HepG2 (cell line): ENCODE results near the gene PEAR1. TPM values are rescaled to one million over a fixed set of nuclear protein-coding genes. Genes with fewer than 3 reads are reported as not detected.

Source experiments
- ATAC-seq: fragments of 200-7000 bp; cut with Tn5 transposase; 3 replicates; pipeline ENCODE4 v1.9.1; 2020; ENCODE audit warnings: mild to moderate bottlenecking, moderate library complexity
- BruUV-seq: library from RNA; stranded (reverse); fragments of 400-500 nt; replicated peaks from 2 replicates; lab custom pipeline; 2021; lab: Mats Ljungman, UMichigan
- CTCF ChIA-PET: fragments of 300-600 bp; formaldehyde crosslinking; extraction: SDS; loops from one replicate; lab custom pipeline; 2021; ENCODE audit warnings: low total read pairs, inconsistent platforms, low intra/inter-chr PET ratio; lab: Yijun Ruan, JAX
- POLR2A ChIA-PET: fragments of 350-600 bp; sonication (Branson Sonifier 250); formaldehyde crosslinking; loops from one replicate; lab custom pipeline; 2020; ENCODE audit warnings: antibody characterized with exemption, inconsistent platforms; lab: Yijun Ruan, JAX
- DNase-seq: peaks from one replicate; pipeline ENCODE4 v3.0.0-alpha.2; 2015; ENCODE audit warnings: low spot score
- FAIRE-seq: peaks from 3 replicates; lab custom pipeline; 2011; peaks lifted over from hg19 to GRCh38; lab: Jason Lieb, UNC
- H2AFZ ChIP-seq: one replicate; pipeline ENCODE4 v1.6.1; 2011; ENCODE audit warnings: low read length, inconsistent platforms
- H3K27ac ChIP-seq: fragments of 300-600 bp; 3 replicates; pipeline ENCODE4 v1.8.0; 2011; ENCODE audit warnings: mixed run types, mild to moderate bottlenecking, mixed read lengths, low read length, inconsistent platforms; ENCODE audit not compliant: insufficient read depth; ENCODE audit errors: extremely low read length
- H3K27me3 ChIP-seq, 2 experiments: fragments of 200-600 bp in 1 of 2; 2 replicates in 1 of 2; 3 replicates in 1 of 2; pipeline versions ENCODE4 v1.6.0 to v1.8.0; 2011; ENCODE audit warnings: low read length in 2 of 2, mild to moderate bottlenecking in 2 of 2, moderate library complexity in 2 of 2, inconsistent platforms in 1 of 2; ENCODE audit not compliant: insufficient read depth in 2 of 2, control insufficient read depth in 1 of 2
- H3K36me3 ChIP-seq, 2 experiments: fragments of 200-600 bp in 1 of 2; replicated peaks in 1 of 2; 2 replicates in 1 of 2; 3 replicates in 1 of 2; pipeline versions ENCODE4 v1.5.1 to v1.8.0; 2011; ENCODE audit warnings: low read length in 2 of 2, inconsistent platforms in 1 of 2; ENCODE audit not compliant: insufficient read depth in 2 of 2, control insufficient read depth in 1 of 2
- H3K4me1 ChIP-seq: 2 replicates; pipeline ENCODE4 v1.5.1; 2012; ENCODE audit warnings: low read length, inconsistent platforms; ENCODE audit not compliant: insufficient read depth
- H3K4me2 ChIP-seq: 2 replicates; pipeline ENCODE4 v1.6.0; 2011; ENCODE audit warnings: low read depth, low read length, inconsistent platforms
- H3K4me3 ChIP-seq, 3 experiments: fragments of 200-600 bp in 1 of 3; sonication (generic), shearing (Covaris generic) in 1 of 3; replicated peaks in 1 of 3; 2 replicates each; pipeline ENCODE4 v1.5.1; 2011 to 2016; ENCODE audit warnings: low read length in 3 of 3, inconsistent platforms in 2 of 3, low read depth in 2 of 3, mild to moderate bottlenecking in 2 of 3, control low read depth in 1 of 3, mixed read lengths in 1 of 3; ENCODE audit not compliant: insufficient read depth in 1 of 3
- H3K79me2 ChIP-seq: one replicate; pipeline ENCODE4 v1.6.1; 2011; ENCODE audit warnings: low read length, inconsistent platforms; ENCODE audit not compliant: insufficient read depth
- H3K9ac ChIP-seq: 2 replicates; pipeline ENCODE4 v1.6.0; 2011; ENCODE audit warnings: mild to moderate bottlenecking, low read depth, low read length, inconsistent platforms; ENCODE audit not compliant: insufficient read depth
- H3K9me3 ChIP-seq: 2 replicates; pipeline ENCODE4 v1.5.1; 2012; ENCODE audit warnings: mild to moderate bottlenecking, low read length
- H4K20me1 ChIP-seq: 2 replicates; pipeline ENCODE4 v1.6.0; 2011; ENCODE audit warnings: inconsistent platforms, mild to moderate bottlenecking, low read length, moderate library complexity; ENCODE audit not compliant: insufficient read depth
- AGO2 ChIP-seq: fragments of 200-400 bp; formaldehyde crosslinking; optimal IDR thresholded peaks from 2 replicates; pipeline ENCODE3; 2017; ENCODE audit warnings: mild to moderate bottlenecking, low read depth, low read length, moderate library complexity
- BORCS8-MEF2B ChIP-seq: sonication (generic); formaldehyde crosslinking; IDR thresholded peaks from 2 replicates; pipeline ENCODE4 v1.8.0; 2022; ENCODE audit warnings: mild to moderate bottlenecking, missing genetic modification reagents
- FOXP1 ChIP-seq, 2 experiments: fragments of 450-650 bp in 1 of 2; IDR thresholded peaks; 2 replicates each; pipeline ENCODE4 v1.6.1; 2017 to 2018; ENCODE audit warnings: antibody characterized with exemption in 1 of 2
- HOXD1 ChIP-seq: sonication (generic); formaldehyde crosslinking; IDR thresholded peaks from 2 replicates; pipeline ENCODE4 v1.5.0; 2020; ENCODE audit warnings: missing genetic modification reagents
- KLF13 ChIP-seq: sonication (generic); formaldehyde crosslinking; IDR thresholded peaks from 2 replicates; pipeline ENCODE4 v1.4.0; 2020; ENCODE audit warnings: mild to moderate bottlenecking, missing genetic modification reagents
- MAFK ChIP-seq, 2 experiments: IDR thresholded peaks in 1 of 2; conservative IDR thresholded peaks in 1 of 2; 2 replicates each; pipeline ENCODE4 v1.6.1; 2011; ENCODE audit warnings: improper control_type of control experiment in 2 of 2, low read length in 2 of 2
- MBD4 ChIP-seq: IDR thresholded peaks from 2 replicates; pipeline ENCODE4 v1.6.1; 2012; ENCODE audit warnings: low read length, inconsistent platforms, borderline replicate concordance
- ZBTB38 ChIP-seq: sonication (generic); formaldehyde crosslinking; IDR thresholded peaks from 2 replicates; pipeline ENCODE4 v1.5.1; 2020; ENCODE audit warnings: mild to moderate bottlenecking, missing genetic modification reagents
- ZSCAN22 ChIP-seq: sonication (generic); formaldehyde crosslinking; IDR thresholded peaks from 2 replicates; pipeline ENCODE4 v1.4.0; 2020; ENCODE audit warnings: mild to moderate bottlenecking, missing genetic modification reagents
- WGBS: methylation state at CpG from one replicate; pipeline ENCODE4 v1.1.6; 2017; ENCODE audit warnings: low lambda C conversion rate; 5-methylcytosine and 5-hydroxymethylcytosine counted together
- in situ Hi-C: cut with HindIII; loops from 2 replicates; pipeline ENCODE4 v1.10.0; 2017; ENCODE audit warnings: low pct_unique_long_range_greater_than_20kb; ENCODE audit not compliant: extremely low pct_ligation_motif_present
- intact Hi-C: fragments of 100-400 bp; cut with micrococcal nuclease; formaldehyde crosslinking; loops from one replicate; pipeline ENCODE4 v1.10.0; 2022; ENCODE audit not compliant: unreplicated experiment
- polyA plus RNA-seq, 8 experiments: library from polyadenylated mRNA; depleted of rRNA in 3 of 8; stranded (reverse) in 7 of 8; unstranded in 1 of 8; fragments of >200 nt; fragmentation: Illumina TruSeq in 4 of 8; extraction: Trizol in 4 of 8; gene quantifications; 2 replicates each; pipeline versions ENCODE4 v1.2.1 to v1.2.3, GENCODE V29; 2011 to 2016; ENCODE audit warnings: low read depth in 4 of 8, missing spikeins in 1 of 8, mixed read lengths in 1 of 8; ENCODE audit not compliant: insufficient read depth in 1 of 8
- total RNA-seq, 5 experiments: library from RNA; depleted of rRNA; stranded (reverse); fragments of >200 nt; fragmentation: Illumina TruSeq; extraction: Trizol; gene quantifications; 2 replicates each; pipeline ENCODE4 v1.2.3, GENCODE V29; 2016; ENCODE audit warnings: low read depth in 1 of 5
- TF ChIP-seq, protein P1 (sequence below): sonication (generic); formaldehyde crosslinking; IDR thresholded peaks from 2 replicates; pipeline ENCODE4 v1.4.0; 2020; ENCODE audit warnings: missing genetic modification reagents
- TF ChIP-seq, protein P2 (sequence below): sonication (generic); formaldehyde crosslinking; IDR thresholded peaks from 2 replicates; pipeline ENCODE4 v1.5.1; 2020; ENCODE audit warnings: mild to moderate bottlenecking, missing genetic modification reagents
- TF ChIP-seq, protein P3 (sequence below): sonication (generic); formaldehyde crosslinking; IDR thresholded peaks from 2 replicates; pipeline ENCODE4 v1.4.0; 2020; ENCODE audit warnings: missing genetic modification reagents, borderline replicate concordance

Gene PEAR1
- total and polyA plus RNA-seq, 2 of the 13 experiments (the other 11 are each of a cell fraction or from before 2014, with no cell fraction given) = 0.27 to 0.41 TPM

DNA sequence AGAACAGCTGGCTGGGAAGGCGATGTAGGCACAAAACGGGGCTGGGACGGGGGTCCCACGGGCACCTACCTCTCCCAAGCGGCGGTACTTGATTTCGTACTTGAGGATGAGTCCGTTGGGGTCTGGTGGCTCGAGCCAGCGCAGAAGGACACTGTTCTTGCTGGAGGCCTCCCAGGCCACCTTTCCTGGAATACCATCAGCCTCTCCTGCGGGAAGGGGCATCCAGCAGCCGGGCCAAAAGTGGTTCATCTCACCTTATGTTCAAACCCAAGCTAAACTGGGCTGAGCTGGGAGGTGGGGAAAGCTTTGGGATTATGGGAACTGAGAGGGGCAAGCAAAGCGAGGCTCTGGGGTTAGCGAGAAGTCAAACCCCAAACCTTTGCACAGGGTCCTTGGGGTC, 48.9 kb upstream of the PEAR1 start:
- in situ Hi-C loops = no loop called here
- FAIRE-seq (no peak), ATAC-seq (no peak), DNase-seq (no peak)
- Histone ChIP-seq H3K9ac (no peak overlapping the region), H3K36me3 (no peaks in the 10 kb centered on the region), H3K9me3 (no peaks in the 10 kb centered on the region), H3K79me2 (no peaks in the 10 kb centered on the region), H3K27ac (no peak overlapping the region), H3K4me3 (no peak overlapping the region), H3K27me3 (peaks cover 5 to 53% of the 10 kb centered on the region in 2 experiments; a peak in 3 of 5 replicates), H3K4me2 (no peak overlapping the region), H2AFZ (no peak overlapping the region), H3K4me1 (no peaks in the 10 kb centered on the region), H4K20me1 (no peaks in the 10 kb centered on the region)
- CTCF ChIA-PET = no interaction called here
- 30% methylated on average over 12 of the region's 14 CpGs for WGBS
- intact Hi-C loops = no loop called here
- POLR2A ChIA-PET = no interaction called here
- BruUV-seq = no TSS peak
- no peak for TF ChIP-seq KLF13 (CRISPR knock-in tag)
- TF ChIP-seq MBD4 = no peak
- TF ChIP-seq HOXD1 (CRISPR knock-in tag) = no peak
- TF ChIP-seq, protein P1, sequence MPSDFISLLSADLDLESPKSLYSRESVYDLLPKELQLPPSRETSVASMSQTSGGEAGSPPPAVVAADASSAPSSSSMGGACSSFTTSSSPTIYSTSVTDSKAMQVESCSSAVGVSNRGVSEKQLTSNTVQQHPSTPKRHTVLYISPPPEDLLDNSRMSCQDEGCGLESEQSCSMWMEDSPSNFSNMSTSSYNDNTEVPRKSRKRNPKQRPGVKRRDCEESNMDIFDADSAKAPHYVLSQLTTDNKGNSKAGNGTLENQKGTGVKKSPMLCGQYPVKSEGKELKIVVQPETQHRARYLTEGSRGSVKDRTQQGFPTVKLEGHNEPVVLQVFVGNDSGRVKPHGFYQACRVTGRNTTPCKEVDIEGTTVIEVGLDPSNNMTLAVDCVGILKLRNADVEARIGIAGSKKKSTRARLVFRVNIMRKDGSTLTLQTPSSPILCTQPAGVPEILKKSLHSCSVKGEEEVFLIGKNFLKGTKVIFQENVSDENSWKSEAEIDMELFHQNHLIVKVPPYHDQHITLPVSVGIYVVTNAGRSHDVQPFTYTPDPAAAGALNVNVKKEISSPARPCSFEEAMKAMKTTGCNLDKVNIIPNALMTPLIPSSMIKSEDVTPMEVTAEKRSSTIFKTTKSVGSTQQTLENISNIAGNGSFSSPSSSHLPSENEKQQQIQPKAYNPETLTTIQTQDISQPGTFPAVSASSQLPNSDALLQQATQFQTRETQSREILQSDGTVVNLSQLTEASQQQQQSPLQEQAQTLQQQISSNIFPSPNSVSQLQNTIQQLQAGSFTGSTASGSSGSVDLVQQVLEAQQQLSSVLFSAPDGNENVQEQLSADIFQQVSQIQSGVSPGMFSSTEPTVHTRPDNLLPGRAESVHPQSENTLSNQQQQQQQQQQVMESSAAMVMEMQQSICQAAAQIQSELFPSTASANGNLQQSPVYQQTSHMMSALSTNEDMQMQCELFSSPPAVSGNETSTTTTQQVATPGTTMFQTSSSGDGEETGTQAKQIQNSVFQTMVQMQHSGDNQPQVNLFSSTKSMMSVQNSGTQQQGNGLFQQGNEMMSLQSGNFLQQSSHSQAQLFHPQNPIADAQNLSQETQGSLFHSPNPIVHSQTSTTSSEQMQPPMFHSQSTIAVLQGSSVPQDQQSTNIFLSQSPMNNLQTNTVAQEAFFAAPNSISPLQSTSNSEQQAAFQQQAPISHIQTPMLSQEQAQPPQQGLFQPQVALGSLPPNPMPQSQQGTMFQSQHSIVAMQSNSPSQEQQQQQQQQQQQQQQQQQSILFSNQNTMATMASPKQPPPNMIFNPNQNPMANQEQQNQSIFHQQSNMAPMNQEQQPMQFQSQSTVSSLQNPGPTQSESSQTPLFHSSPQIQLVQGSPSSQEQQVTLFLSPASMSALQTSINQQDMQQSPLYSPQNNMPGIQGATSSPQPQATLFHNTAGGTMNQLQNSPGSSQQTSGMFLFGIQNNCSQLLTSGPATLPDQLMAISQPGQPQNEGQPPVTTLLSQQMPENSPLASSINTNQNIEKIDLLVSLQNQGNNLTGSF (CRISPR knock-in tag) = no peak
- no peak for TF ChIP-seq BORCS8-MEF2B (CRISPR knock-in tag)
- no peak for TF ChIP-seq ZBTB38 (CRISPR knock-in tag)
- TF ChIP-seq, protein P2, sequence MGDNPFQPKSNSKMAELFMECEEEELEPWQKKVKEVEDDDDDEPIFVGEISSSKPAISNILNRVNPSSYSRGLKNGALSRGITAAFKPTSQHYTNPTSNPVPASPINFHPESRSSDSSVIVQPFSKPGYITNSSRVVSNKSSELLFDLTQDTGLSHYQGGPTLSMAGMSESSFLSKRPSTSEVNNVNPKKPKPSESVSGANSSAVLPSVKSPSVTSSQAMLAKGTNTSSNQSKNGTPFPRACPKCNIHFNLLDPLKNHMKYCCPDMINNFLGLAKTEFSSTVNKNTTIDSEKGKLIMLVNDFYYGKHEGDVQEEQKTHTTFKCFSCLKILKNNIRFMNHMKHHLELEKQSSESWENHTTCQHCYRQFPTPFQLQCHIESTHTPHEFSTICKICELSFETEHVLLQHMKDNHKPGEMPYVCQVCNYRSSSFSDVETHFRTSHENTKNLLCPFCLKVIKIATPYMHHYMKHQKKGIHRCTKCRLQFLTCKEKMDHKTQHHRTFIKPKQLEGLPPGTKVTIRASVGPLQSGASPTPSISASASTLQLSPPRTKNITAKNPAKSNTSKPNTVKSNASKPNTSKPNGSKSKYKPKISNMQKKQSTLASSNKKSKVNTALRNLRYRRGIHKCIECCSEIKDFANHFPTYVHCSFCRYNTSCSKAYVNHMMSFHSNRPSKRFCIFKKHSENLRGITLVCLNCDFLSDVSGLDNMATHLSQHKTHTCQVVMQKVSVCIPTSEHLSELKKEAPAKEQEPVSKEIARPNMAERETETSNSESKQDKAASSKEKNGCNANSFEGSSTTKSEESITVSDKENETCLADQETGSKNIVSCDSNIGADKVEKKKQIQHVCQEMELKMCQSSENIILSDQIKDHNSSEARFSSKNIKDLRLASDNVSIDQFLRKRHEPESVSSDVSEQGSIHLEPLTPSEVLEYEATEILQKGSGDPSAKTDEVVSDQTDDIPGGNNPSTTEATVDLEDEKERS = no peak
- TF ChIP-seq MAFK (conservative IDR thresholded peaks at IDR 0.05 in 1 of 2, IDR thresholded peaks at IDR 0.05 in 1 of 2; ENCODE audit: low read length in 2 of 2) = no peak
- TF ChIP-seq FOXP1 (IDR thresholded peaks at IDR 0.05) = no peak
- no peak for TF ChIP-seq FOXP1 (CRISPR knock-in tag; IDR thresholded peaks at IDR 0.05)
- no peak for TF ChIP-seq AGO2
- TF ChIP-seq, protein P3, sequence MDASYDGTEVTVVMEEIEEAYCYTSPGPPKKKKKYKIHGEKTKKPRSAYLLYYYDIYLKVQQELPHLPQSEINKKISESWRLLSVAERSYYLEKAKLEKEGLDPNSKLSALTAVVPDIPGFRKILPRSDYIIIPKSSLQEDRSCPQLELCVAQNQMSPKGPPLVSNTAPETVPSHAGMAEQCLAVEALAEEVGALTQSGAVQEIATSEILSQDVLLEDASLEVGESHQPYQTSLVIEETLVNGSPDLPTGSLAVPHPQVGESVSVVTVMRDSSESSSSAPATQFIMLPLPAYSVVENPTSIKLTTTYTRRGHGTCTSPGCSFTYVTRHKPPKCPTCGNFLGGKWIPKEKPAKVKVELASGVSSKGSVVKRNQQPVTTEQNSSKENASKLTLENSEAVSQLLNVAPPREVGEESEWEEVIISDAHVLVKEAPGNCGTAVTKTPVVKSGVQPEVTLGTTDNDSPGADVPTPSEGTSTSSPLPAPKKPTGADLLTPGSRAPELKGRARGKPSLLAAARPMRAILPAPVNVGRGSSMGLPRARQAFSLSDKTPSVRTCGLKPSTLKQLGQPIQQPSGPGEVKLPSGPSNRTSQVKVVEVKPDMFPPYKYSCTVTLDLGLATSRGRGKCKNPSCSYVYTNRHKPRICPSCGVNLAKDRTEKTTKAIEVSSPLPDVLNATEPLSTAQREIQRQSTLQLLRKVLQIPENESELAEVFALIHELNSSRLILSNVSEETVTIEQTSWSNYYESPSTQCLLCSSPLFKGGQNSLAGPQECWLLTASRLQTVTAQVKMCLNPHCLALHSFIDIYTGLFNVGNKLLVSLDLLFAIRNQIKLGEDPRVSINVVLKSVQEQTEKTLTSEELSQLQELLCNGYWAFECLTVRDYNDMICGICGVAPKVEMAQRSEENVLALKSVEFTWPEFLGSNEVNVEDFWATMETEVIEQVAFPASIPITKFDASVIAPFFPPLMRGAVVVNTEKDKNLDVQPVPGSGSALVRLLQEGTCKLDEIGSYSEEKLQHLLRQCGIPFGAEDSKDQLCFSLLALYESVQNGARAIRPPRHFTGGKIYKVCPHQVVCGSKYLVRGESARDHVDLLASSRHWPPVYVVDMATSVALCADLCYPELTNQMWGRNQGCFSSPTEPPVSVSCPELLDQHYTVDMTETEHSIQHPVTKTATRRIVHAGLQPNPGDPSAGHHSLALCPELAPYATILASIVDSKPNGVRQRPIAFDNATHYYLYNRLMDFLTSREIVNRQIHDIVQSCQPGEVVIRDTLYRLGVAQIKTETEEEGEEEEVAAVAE (CRISPR knock-in tag) = no peak
- TF ChIP-seq ZSCAN22 (CRISPR knock-in tag) = no peak
